ENCODE results near the gene STAG1.

The STAG1 gene

DNA sequence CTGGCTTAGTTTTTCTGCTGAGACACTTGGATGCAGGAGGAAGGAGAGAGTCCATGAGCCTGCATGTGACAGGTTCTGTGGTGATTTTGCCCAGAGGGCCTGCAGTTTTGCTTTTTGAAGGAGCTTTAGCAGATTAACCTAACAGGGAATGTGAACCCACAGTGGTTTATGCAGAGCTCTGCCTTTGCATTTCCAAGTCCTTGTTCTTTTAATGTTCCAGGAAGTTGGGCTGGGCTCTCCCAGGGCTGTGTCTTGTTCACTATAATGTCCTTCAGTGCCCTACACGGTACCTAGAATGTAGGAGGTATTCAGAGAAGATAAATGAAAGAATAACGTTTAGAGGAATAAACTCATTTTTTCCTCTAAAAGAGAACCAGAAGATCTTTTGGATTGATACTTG lies 451.7 kb downstream of the STAG1 start:
- DNase-seq: no peak

DNA sequence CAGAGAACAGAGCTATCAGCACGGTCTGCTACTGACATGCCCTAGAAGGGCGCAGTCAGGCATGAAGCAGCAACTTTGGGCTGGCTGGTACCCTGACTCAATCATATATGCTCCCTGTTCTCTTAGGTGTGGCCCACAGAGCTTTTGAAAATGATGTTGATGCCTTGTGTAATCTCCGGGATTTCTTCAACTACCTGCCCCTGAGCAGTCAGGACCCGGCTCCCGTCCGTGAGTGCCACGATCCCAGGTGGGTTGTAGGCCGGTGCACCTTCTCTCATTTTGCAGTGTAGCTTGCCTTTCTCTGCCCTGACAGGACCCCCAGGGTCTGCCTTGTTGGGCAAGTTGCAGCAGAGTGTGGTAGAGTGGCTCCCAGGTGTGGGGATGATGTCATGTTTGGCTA lies 454.4 kb downstream of the STAG1 start:
- no peak for DNase-seq

- DNase-seq: no peak
Observed at GRCh38 chr3:136296960-136297359, 455.2 kb downstream of the STAG1 start.

DNA sequence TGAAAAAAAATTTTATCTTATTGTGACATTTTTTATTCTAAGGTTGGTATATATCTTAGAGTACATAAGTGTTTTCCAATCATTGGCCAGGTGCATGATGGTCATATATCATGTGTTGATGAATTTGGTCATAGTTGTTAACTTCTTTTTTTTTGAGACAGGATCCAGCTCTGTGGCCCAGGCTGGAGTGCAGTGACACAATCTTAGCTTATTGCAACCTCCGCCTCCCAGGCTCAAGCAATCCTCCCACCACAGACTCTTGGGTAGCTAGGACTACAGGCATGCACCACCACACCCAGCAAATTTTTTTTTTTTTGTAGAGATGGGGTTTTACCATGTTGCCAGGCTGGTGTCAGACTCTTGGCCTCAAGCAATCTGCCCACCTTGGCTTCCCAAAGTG lies 458.0 kb downstream of the STAG1 start:
- DNase-seq: no peak

DNA sequence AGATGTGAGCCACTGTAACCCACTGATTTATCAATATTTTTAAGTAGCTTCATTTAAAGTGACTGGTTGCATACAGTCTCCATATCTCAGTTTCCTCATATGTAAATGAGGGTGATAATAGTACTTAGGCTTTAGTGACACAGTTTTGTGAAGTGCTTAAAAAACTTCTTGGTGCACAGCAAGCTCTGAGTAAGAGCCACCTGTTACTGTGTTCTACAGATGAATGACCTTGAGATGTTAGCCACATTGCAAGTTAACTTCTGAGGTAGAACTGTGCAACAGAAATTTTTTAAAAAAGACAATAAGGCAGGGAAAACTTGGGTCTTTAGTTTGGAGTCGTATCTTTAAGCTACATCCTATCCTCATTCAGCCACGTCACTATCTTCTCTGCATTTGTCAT lies 458.9 kb downstream of the STAG1 start:
- DNase-seq: no peak

DNA sequence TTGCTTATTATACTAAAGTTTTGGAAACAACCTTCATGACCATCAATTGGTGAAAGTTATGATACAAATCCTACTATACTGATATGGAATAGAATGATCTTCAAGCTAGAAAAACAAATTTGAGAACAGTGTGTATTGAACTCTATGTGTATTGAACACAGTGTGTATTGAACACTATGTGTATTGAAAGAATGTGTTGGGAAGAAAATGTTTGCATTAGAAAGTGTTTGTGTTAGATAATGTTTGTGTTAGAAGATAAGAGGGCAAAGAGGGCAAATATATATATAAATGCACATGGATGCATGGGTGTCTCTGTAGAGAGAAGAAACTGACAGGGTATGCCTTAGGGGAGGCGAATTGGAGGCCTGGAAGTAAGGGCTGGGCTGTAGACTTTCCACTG lies 459.7 kb downstream of the STAG1 start:
- DNase-seq: no peak

- DNase-seq: no peak
Observed at GRCh38 chr3:136291302-136291701, 460.9 kb downstream of the STAG1 start.
